SK-N-SH (cell line): ENCODE results near the gene B3GALT6.

Experiments
- CHD2 ChIP-seq: fragments of 150-350 bp; IDR thresholded peaks from 2 replicates; pipeline ENCODE4 v1.6.1; 2018; ENCODE audit warnings: low read length; ENCODE audit not compliant: partially characterized antibody
- CTCF ChIP-seq: fragments of 200-600 bp; sonication (generic); IDR thresholded peaks from 2 replicates; pipeline ENCODE4 v1.6.1; 2017; ENCODE audit warnings: antibody characterized with exemption, mild to moderate bottlenecking, moderate library complexity
- EP300 ChIP-seq, 2 experiments: IDR thresholded peaks; 2 replicates each; pipeline versions ENCODE4 v1.4.0 to v1.6.1; 2012; ENCODE audit warnings: borderline replicate concordance in 1 of 2, low read depth in 1 of 2, low read length in 1 of 2
- EZH2phosphoT487 ChIP-seq: fragments of 200-600 bp; sonication (generic); IDR thresholded peaks from 2 replicates; pipeline ENCODE4 v1.6.1; 2017; ENCODE audit warnings: low read depth, mixed run types, mild to moderate bottlenecking, antibody characterized with exemption, moderate library complexity, borderline replicate concordance
- FOXJ3 ChIP-seq: sonication (generic); formaldehyde crosslinking; IDR thresholded peaks from 2 replicates; pipeline ENCODE4 v1.5.1; 2020; ENCODE audit warnings: mild to moderate bottlenecking, missing genetic modification reagents
- GABPA ChIP-seq: IDR thresholded peaks from 2 replicates; pipeline ENCODE4 v1.4.0; 2012; ENCODE audit warnings: low read depth, mild to moderate bottlenecking
- GATA2 ChIP-seq: sonication (generic); formaldehyde crosslinking; IDR thresholded peaks from 2 replicates; pipeline ENCODE4 v1.5.0; 2020; ENCODE audit warnings: mild to moderate bottlenecking, missing genetic modification reagents
- POLR2AphosphoS5 ChIP-seq: IDR thresholded peaks from 2 replicates; pipeline ENCODE4 v1.6.1; 2012; ENCODE audit warnings: low read depth, low read length
- RAD21 ChIP-seq: IDR thresholded peaks from 2 replicates; pipeline ENCODE4 v1.6.1; 2012; ENCODE audit warnings: mild to moderate bottlenecking, low read length
- SIN3A ChIP-seq: IDR thresholded peaks from 2 replicates; pipeline ENCODE4 v1.6.1; 2012; ENCODE audit warnings: low read depth, mild to moderate bottlenecking, low read length, moderate library complexity, borderline replicate concordance
- TAF1 ChIP-seq: IDR thresholded peaks from 2 replicates; pipeline ENCODE4 v1.6.1; 2012; ENCODE audit warnings: low read depth, mild to moderate bottlenecking, low read length, moderate library complexity, borderline replicate concordance
- YY1 ChIP-seq: IDR thresholded peaks from 2 replicates; pipeline ENCODE4 v1.4.0; 2012; ENCODE audit warnings: low read depth, mild to moderate bottlenecking
- ZBTB33 ChIP-seq: IDR thresholded peaks from 2 replicates; pipeline ENCODE4 v1.4.0; 2012; ENCODE audit warnings: low read depth, borderline replicate concordance

- TF ChIP-seq CHD2 (no peak), POLR2AphosphoS5 (no peak), CTCF (no peak), GABPA (no peak), RAD21 (no peak), GATA2 (CRISPR knock-in tag) (no peak), FOXJ3 (CRISPR knock-in tag) (no peak), YY1 (no peak), EP300 (IDR thresholded peaks at IDR 0.05; ENCODE audit: borderline replicate concordance in 1 of 2, low read depth in 1 of 2, low read length in 1 of 2) (no peak), TAF1 (no peak), EZH2phosphoT487 (no peak), ZBTB33 (no peak), SIN3A (no peak)
Observed at GRCh38 chr1:1272341-1273208, 40.5 kb downstream of the B3GALT6 start.
